Epithelial cell of esophagus (primary cell): ENCODE results near the gene SLN.
A peak's percentile ranks its signal among the peaks of the same experiment; 100 is the strongest.

ENCODE experiments used
- DNase-seq: peaks from one replicate; pipeline ENCODE4 v3.0.0; 2010; ENCODE audit warnings: low read depth
- H3K4me3 ChIP-seq: 2 replicates; pipeline ENCODE4 v1.5.1; 2011; ENCODE audit warnings: mild to moderate bottlenecking, low read length, control low read depth
- TF ChIP-seq, protein P1 (sequence below): IDR thresholded peaks from 2 replicates; pipeline ENCODE4 v1.5.1; 2011; ENCODE audit warnings: low read depth, mild to moderate bottlenecking, low read length, control low read depth, inconsistent platforms; ENCODE audit not compliant: insufficient read depth; ENCODE audit errors: missing control alignments

The SLN gene

GRCh38 chr11:107750313-107750712 is 38.5 kb upstream of the SLN start:
- DNase-seq: no peak
- TF ChIP-seq, protein P1, sequence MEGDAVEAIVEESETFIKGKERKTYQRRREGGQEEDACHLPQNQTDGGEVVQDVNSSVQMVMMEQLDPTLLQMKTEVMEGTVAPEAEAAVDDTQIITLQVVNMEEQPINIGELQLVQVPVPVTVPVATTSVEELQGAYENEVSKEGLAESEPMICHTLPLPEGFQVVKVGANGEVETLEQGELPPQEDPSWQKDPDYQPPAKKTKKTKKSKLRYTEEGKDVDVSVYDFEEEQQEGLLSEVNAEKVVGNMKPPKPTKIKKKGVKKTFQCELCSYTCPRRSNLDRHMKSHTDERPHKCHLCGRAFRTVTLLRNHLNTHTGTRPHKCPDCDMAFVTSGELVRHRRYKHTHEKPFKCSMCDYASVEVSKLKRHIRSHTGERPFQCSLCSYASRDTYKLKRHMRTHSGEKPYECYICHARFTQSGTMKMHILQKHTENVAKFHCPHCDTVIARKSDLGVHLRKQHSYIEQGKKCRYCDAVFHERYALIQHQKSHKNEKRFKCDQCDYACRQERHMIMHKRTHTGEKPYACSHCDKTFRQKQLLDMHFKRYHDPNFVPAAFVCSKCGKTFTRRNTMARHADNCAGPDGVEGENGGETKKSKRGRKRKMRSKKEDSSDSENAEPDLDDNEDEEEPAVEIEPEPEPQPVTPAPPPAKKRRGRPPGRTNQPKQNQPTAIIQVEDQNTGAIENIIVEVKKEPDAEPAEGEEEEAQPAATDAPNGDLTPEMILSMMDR: no peak
- no peak overlapping the region for H3K4me3 ChIP-seq

DNA sequence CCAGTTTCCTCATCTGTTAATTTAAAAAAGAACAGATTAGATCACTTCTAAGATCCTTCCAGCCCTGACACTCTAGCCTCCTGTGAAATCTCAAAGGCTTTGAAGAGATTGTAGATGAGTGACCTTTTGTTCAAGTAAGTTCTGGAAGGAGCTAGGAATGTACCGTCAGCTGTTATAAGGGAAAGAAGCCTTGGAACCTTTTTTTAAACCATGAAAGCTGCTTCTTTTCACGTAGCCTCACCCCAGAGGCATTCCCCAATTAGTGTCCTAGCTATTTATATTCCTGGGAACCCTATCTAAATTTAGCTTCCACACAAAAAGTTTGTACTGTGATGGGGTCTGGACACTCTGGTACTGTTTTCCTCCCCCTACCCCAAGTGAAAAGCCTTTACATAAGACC is 35.8 kb upstream of the SLN start:
- TF ChIP-seq, protein P1: no peak
- DNase-seq: no peak
- no peak overlapping the region for H3K4me3 ChIP-seq

DNA sequence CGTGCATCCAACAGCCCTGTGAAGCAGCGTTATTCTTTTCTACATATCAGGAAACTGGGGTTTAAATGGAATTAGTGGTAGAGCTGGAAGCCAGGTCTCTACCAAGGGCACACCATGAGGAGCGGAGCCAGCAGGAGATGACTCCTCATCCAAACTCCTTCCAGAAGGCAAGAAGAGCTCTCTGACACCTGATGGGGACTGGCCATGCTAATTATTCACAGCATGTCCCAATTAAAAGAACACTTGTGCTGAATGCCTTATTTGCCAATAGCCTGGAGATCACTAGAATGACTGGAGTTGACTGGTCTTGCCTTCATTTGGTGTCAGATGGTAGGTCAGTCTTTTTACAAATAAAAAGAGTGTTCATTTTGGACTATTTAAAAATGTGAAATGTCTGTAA is 32.9 kb upstream of the SLN start:
- no peak for DNase-seq
- TF ChIP-seq, protein P1: no peak

GRCh38 chr11:107743191-107743590 is 31.3 kb upstream of the SLN start:
- no peak for DNase-seq
- TF ChIP-seq, protein P1: no peak
- no peak overlapping the region for H3K4me3 ChIP-seq

More for the DNA sequence above, 32.9 kb upstream of the SLN start:
- H3K4me3 ChIP-seq: no peak overlapping the region

DNA sequence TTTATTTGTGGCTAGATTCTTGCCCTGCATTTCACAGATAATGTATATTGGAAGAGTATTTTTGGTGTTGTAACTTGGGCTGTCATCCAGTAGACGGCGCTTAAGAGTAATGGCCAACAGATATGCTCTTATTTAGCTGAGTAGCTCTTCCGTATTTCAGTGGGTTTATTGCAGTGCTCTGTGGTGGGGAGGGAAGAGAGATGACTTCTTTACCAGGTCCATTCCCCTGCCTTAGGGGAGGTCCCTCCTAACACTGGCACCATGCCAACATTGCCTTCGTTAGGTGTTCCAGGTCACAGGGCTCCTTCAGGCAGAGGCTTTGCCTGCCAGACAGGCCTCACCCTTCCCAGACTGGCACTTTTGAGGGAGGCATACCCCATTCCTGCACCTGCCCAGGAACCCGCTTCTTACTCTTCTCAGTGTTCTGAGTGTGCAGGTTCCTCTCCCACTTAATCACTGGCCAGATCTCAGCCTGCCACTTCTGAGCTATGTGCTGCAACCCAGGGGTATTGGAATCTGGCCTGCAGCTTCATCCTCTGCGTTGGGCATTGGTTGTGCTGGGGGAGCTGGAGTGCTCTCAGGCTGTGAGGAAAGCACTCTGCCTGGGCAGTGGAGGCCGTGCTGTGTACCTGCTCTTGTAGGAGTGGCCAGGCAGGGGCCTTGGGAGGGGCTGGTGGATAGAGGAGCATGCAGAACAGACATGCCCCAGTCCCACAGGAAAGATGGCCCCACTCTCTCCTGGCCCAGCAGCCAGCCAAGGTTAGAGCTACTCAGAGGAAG is 29.4 kb upstream of the SLN start:
- DNase-seq: peak; percentile 57
- H3K4me3 ChIP-seq: no peak overlapping the region
- TF ChIP-seq, protein P1: peak; percentile 82

DNA sequence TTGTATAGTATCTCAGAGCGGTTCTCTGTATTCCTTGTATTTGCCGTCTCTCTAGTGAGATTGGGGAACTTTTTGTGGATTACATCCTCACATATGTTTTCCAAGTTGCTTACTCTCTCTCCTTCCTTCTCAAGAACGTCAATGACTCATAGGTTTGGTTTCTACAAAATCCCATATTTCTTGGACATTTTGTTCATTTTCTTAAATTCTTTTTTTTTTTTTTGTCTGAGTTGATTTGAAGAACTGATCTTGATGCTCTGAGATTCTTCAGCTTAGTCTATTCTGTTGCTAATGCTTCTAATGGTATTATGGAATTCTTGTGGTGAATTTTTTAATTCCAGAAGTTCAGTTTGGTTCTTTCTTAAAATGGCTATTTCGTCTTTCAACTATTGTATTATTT is 28.4 kb upstream of the SLN start:
- TF ChIP-seq, protein P1: no peak
- H3K4me3 ChIP-seq: no peak overlapping the region
- DNase-seq: no peak

DNA sequence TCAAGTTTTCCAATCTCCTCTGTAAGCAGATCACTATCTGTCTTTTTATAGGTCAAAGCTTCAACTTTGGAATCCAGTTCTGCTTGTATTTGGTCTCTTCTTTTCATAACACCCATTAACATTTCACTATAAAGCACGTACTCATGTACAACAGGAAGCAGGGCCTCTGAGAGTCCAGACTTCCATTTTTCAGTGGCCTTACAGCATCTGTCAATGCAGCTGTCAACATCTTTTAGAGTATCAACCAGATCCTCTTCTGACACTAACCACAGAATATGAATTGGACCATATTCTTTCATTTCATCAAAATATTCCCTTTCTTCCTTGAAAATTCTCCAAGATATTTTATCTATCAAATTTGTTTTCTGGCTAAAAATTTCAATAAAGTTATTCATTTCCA is 24.7 kb upstream of the SLN start:
- TF ChIP-seq, protein P1: no peak
- DNase-seq: no peak
- H3K4me3 ChIP-seq: no peak overlapping the region
